Osteoblast (primary cell): ENCODE measurements around the gene EIF3I. TPM values are rescaled to one million over a fixed set of nuclear protein-coding genes. Genes with fewer than 3 reads are reported as not detected.

Experiments
- DNase-seq: peaks from one replicate; pipeline ENCODE4 v3.0.0; 2011; ENCODE audit warnings: low spot score, mixed read lengths; ENCODE audit not compliant: insufficient read length; ENCODE audit errors: missing footprints
- H2AFZ ChIP-seq: 2 replicates; pipeline ENCODE4 v1.6.0; 2011; ENCODE audit warnings: mild to moderate bottlenecking, low read length
- H3K27ac ChIP-seq: 2 replicates; pipeline ENCODE4 v1.5.1; 2011; ENCODE audit warnings: mild to moderate bottlenecking, low read depth, low read length, moderate library complexity
- H3K27me3 ChIP-seq: 2 replicates; pipeline ENCODE4 v1.6.0; 2012; ENCODE audit warnings: mild to moderate bottlenecking, control low read depth, inconsistent platforms, low read length, moderate library complexity; ENCODE audit not compliant: insufficient read depth
- H3K36me3 ChIP-seq: 2 replicates; pipeline ENCODE4 v1.5.1; 2011; ENCODE audit warnings: mild to moderate bottlenecking, low read length, control low read depth, moderate library complexity; ENCODE audit not compliant: insufficient read depth
- H3K4me1 ChIP-seq: 2 replicates; pipeline ENCODE4 v1.5.1; 2011; ENCODE audit warnings: mild to moderate bottlenecking, low read length, control low read depth, moderate library complexity; ENCODE audit not compliant: insufficient read depth
- H3K4me2 ChIP-seq: 2 replicates; pipeline ENCODE4 v1.6.0; 2011; ENCODE audit warnings: mild to moderate bottlenecking, low read length; ENCODE audit not compliant: insufficient read depth
- H3K4me3 ChIP-seq: fragments of 200-600 bp; sonication (generic); 3 replicates; pipeline ENCODE4 v1.5.1; 2012; ENCODE audit warnings: mild to moderate bottlenecking, low read length, inconsistent platforms; ENCODE audit not compliant: insufficient read depth
- H3K79me2 ChIP-seq: 2 replicates; pipeline ENCODE4 v1.6.0; 2012; ENCODE audit warnings: mild to moderate bottlenecking, low read length, control low read depth, inconsistent platforms; ENCODE audit not compliant: insufficient read depth
- H3K9me3 ChIP-seq: 2 replicates; pipeline ENCODE4 v1.5.1; 2011; ENCODE audit warnings: low read depth, low read length, control low read depth
- H4K20me1 ChIP-seq: 2 replicates; pipeline ENCODE4 v1.6.0; 2012; ENCODE audit warnings: mild to moderate bottlenecking, low read length, control low read depth; ENCODE audit not compliant: insufficient read depth
- total RNA-seq: library from RNA; depleted of rRNA; stranded (reverse); fragments of >200 nt; gene quantifications from 2 replicates; pipeline ENCODE4 v1.2.3, GENCODE V29; 2012
- TF ChIP-seq, protein P1 (sequence below): IDR thresholded peaks from 2 replicates; pipeline ENCODE4 v1.5.1; 2011; ENCODE audit warnings: mild to moderate bottlenecking, low read depth, low read length, moderate library complexity; ENCODE audit errors: extremely low read depth

The EIF3I gene
- total RNA-seq, 1 donor: 253 TPM

DNA sequence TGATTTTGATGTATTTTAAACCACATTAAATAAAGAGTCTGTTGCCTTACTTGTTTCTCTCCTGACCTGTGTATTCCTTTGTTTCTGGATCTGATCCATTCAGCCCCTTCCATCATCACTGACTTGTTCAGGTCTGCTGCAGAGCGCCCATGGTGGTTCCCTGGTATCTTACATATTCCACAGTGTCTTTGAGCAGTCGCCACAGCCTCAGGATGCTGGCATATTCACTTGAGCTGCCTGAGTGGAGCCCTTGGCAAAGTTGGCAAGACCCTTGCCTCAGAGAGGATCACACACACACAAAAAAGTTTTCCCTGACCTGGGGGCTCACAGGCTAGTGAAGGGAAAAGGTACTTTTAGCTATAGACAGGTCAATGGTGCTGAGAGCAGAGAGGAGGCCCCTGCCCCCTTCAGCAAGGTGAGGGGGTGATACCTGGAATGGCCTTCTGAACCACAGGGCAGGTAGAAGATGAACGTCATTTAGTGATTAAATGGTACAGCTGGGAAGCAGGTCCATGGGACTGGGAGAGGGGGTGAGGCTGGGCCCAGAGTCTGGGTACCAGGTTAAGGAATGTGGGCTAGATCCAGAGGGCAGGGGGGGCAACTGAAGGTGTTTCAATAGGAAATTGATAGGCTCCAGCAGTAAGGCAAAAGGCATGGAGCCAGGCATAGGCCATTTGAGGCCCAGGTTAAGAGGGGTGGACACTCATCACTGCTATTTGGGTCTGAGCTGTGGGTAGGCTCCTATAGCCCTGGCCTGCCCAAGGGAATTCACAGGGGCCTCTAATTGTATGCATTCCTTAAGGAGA lies 23.8 kb upstream of the EIF3I start:
- Histone ChIP-seq H3K27ac (no peak overlapping the region), H3K4me2 (no peak overlapping the region), H4K20me1 (peaks cover 32% of the 10 kb centered on the region), H3K36me3 (peaks cover 58% of the 10 kb centered on the region), H3K27me3 (no peaks in the 10 kb centered on the region), H3K9me3 (no peaks in the 10 kb centered on the region), H3K4me3 (no peak overlapping the region), H3K4me1 (peaks cover 34% of the 10 kb centered on the region), H2AFZ (no peak overlapping the region), H3K79me2 (no peaks in the 10 kb centered on the region)
- no peak for DNase-seq
- TF ChIP-seq, protein P1, sequence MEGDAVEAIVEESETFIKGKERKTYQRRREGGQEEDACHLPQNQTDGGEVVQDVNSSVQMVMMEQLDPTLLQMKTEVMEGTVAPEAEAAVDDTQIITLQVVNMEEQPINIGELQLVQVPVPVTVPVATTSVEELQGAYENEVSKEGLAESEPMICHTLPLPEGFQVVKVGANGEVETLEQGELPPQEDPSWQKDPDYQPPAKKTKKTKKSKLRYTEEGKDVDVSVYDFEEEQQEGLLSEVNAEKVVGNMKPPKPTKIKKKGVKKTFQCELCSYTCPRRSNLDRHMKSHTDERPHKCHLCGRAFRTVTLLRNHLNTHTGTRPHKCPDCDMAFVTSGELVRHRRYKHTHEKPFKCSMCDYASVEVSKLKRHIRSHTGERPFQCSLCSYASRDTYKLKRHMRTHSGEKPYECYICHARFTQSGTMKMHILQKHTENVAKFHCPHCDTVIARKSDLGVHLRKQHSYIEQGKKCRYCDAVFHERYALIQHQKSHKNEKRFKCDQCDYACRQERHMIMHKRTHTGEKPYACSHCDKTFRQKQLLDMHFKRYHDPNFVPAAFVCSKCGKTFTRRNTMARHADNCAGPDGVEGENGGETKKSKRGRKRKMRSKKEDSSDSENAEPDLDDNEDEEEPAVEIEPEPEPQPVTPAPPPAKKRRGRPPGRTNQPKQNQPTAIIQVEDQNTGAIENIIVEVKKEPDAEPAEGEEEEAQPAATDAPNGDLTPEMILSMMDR: no peak

DNA sequence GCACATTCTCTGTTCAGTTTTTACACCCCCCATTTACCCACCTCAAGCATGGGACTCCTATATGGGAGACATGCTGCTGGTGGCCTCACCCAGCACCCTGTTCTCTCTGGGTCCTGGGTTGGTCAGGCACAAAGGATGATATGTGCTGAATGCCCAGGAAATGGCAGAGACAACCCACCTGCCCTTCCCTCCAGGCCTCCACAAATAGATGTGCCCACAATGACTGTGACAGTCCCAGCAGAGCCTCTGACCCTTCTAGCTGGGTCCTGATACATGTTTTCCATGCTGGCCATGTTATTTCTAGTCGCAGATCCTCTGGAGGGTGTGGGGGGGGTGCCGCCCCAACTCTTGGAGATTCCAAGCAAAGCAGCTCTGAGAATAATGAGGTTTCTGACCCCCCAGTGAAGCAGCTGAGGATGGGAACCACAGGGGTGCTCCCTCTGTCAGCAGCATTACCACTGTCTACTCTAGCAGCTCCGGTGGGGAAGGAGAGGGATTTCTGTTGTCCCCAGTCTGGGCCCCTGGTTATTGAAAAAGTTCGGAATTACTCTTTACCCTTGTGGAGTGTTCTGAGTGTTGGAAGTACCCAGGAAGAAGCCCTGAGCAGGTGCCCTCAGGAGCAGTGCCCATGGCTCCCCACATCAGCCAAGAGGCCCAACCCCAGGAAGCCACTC lies 23.0 kb upstream of the EIF3I start:
- Histone ChIP-seq H3K4me3 (no peak overlapping the region), H3K4me2 (peak overlapping the region; percentile 99), H3K27me3 (no peaks in the 10 kb centered on the region), H3K79me2 (no peaks in the 10 kb centered on the region), H3K4me1 (peaks cover 34% of the 10 kb centered on the region), H2AFZ (no peak overlapping the region), H3K9me3 (no peaks in the 10 kb centered on the region), H4K20me1 (peaks cover 27% of the 10 kb centered on the region), H3K27ac (peak overlapping the region; percentile 99), H3K36me3 (peaks cover 54% of the 10 kb centered on the region)
- peak; percentile 53 for DNase-seq
- TF ChIP-seq, protein P1: no peak

DNA sequence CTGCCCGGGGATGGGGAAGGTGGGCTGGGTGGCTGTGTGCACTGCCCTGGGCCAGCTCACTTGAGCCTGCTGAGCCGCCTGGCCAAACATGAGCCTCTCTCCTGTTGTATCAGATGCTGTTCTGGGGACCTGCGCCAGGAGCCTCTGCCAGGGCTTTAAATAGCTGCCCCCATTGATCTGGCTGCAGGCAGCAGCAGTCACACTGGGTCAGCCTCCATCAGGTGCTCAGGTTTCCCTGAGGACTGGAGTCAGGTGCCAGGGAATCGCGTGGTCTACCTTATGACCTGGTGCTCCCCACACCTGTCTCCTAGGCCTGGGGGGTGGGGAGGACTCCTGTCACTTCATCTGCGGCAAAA lies 22.5 kb upstream of the EIF3I start:
- TF ChIP-seq, protein P1: no peak
- DNase-seq: peak; percentile 45
- H3K36me3 ChIP-seq: peaks cover 48% of the 10 kb centered on the region
- peaks cover 22% of the 10 kb centered on the region for H4K20me1 ChIP-seq
- H3K4me2 ChIP-seq: peak overlapping the region; percentile 99
- H3K27ac ChIP-seq: peak overlapping the region; percentile 99
- H3K27me3 ChIP-seq: no peaks in the 10 kb centered on the region
- no peak overlapping the region for H2AFZ ChIP-seq
- no peaks in the 10 kb centered on the region for H3K79me2 ChIP-seq
- H3K4me1 ChIP-seq: peaks cover 34% of the 10 kb centered on the region
- peak overlapping the region; percentile 86 for H3K4me3 ChIP-seq
- no peaks in the 10 kb centered on the region for H3K9me3 ChIP-seq
